Astrocyte of the cerebellum (primary cell): ENCODE results near the gene GPRC5C.

Source experiments
- DNase-seq: peaks from one replicate; pipeline ENCODE4 v3.0.0-alpha.2; 2011; ENCODE audit warnings: low read depth
- H3K4me3 ChIP-seq: 2 replicates; pipeline ENCODE4 v1.5.1; 2011; ENCODE audit warnings: mild to moderate bottlenecking, low read depth, low read length, moderate library complexity
- in situ Hi-C: cut with HindIII; loops from 2 replicates; pipeline ENCODE4 v1.10.0; 2017; ENCODE audit warnings: low sequenced_read_pairs
- TF ChIP-seq, protein P1 (sequence below): IDR thresholded peaks from 2 replicates; pipeline ENCODE4 v1.5.1; 2012; ENCODE audit warnings: low read length, low read depth, moderate library complexity, mild to moderate bottlenecking; ENCODE audit errors: missing control alignments

The GPRC5C gene

DNA sequence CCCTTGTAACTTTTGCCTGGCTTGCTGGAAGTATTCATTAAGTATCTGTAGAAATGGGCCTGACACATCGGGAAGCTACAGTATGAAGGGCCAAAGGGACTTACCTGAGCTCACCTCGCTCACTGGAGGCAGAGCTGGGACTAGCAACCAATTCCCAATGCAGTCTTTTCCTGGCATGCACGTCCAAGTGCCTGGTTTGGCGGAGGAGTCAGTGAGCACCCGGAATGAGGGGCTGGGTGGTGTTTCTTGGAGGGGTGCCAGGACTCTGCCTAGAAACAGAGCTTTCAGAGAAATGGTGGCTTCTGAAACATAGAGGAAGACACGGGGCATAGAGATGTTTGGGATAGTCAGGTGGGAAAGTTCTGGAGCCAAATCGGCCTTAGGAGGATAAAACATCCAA lies 18.4 kb upstream of the GPRC5C start:
- in situ Hi-C loops, result no loop called here
- no peak overlapping the region for H3K4me3 ChIP-seq
- TF ChIP-seq, protein P1, sequence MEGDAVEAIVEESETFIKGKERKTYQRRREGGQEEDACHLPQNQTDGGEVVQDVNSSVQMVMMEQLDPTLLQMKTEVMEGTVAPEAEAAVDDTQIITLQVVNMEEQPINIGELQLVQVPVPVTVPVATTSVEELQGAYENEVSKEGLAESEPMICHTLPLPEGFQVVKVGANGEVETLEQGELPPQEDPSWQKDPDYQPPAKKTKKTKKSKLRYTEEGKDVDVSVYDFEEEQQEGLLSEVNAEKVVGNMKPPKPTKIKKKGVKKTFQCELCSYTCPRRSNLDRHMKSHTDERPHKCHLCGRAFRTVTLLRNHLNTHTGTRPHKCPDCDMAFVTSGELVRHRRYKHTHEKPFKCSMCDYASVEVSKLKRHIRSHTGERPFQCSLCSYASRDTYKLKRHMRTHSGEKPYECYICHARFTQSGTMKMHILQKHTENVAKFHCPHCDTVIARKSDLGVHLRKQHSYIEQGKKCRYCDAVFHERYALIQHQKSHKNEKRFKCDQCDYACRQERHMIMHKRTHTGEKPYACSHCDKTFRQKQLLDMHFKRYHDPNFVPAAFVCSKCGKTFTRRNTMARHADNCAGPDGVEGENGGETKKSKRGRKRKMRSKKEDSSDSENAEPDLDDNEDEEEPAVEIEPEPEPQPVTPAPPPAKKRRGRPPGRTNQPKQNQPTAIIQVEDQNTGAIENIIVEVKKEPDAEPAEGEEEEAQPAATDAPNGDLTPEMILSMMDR, result no peak
- DNase-seq, result no peak

DNA sequence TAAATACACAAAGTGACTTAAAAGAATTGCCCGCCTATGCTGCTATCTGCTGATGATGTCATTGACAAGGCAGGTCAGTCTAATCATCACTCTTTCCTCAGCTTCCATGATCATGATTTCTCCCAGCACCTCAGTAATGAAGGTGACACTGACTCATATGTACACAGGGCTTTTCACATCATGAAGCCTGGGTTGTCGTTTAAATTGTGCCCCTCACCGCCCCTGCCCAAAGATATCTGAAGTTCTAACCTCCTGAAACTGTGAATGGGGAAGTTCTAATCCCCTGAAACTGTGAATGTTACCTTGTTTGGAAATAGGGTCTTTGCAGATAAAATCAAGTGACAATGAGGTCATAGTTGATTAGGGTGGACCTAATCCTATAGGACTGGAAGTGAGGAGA lies 17.4 kb upstream of the GPRC5C start:
- in situ Hi-C loops, result no loop called here
- no peak for DNase-seq
- no peak overlapping the region for H3K4me3 ChIP-seq
- TF ChIP-seq, protein P1, result no peak

DNA sequence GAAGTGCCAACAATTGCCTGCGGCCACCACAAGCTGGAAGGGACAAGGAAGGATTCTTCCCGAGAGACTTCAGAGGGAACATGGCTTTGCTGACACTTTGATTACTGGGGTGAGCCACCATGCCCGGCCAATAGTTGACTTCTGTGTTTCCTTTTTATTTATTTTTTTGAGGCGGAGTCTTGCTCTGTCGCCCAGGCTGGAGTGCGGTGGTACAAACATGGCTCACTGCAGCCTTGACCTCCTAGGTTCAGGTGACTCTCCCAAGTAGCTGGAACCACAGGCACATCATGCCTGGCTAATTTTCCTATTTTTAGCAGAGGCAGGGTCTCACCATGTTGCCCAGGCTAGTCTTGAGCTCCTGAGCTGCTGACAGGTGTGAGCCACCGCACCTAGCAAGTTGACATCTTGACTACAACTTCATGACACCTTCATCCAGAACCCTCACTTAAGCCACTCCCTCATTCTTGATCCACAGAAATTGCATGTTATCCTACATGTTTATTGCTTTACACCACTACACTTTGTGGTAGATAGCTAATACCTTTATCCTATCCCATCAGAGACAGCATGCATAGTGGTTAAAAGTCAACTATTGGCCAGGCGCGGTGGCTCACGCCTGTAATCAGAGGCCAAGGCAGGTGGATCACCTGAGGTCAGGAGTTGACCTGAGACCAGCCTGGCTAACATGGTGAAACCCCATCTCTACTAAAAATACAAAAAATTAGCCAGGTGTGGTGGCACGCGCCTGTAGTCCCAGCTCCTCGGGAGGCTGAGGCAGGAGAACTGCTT lies 16.1 kb upstream of the GPRC5C start:
- no peak for DNase-seq
- no peak overlapping the region for H3K4me3 ChIP-seq
- TF ChIP-seq, protein P1, result no peak
- in situ Hi-C loops, result no loop called here

DNA sequence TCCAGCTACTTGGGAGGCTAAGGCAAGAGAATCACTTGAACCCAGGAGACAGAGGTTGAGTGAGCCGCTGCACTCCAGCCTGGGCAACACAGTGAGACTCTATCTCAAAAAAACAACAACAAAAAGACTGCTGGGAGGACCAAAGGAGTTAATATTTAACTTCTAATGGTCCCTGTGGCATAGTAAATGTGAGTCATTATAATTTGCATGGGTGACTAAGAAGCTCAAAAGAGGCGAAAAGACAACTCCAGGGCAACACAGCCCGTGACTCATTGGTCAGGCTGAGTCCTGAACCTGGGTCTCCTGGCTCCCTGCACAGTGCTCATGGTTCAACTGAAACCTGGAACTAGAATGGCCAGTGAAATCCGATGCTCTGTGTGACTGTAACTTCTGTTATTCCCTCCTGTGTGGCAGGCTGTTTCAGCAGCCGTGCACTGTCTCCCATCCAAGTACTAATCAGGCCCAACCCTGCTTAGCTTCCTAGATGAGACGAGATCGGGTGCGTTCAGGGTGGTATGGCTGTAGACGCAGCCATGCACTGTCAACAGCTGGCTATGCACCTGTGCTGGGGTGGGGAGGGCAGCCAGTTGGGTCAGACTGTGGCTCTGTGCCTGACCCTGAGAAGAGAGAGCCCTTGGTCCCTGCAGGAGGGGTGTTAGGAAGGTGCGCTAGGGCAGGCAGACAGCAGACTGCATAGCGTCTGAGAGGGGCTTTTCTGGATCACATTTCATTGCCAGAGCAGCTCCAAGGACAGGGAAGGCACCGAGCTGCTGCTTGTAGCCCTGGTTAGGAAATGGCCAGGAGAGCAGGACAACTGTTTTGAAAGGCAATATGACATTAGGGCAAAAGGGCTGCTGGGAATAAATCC lies 14.5 kb upstream of the GPRC5C start:
- TF ChIP-seq, protein P1, result no peak
- no peak overlapping the region for H3K4me3 ChIP-seq
- DNase-seq, result no peak
- in situ Hi-C loops, result no loop called here

DNA sequence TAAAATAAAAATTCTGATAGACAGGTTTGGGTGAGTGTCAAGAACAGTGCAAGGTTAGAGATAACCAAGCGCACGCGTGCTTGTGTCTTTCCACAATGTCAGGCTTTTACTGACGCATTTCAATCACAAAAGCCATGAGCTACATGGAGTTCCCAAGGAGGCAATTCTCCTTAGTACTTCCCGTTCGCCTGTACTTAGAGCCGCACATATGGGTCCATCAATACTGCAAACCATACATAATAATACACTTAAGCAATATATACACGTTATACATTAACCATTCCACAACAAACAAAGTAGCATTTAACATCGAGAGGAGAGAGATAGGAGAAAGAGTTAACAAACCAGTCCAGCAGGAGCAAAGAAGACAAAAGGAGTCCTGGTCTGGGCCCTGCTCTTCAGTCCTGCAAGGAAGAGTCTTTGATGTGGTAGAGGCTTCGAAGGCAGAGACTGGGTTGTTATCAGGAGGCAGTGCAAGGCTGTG lies 11.9 kb upstream of the GPRC5C start:
- DNase-seq, result no peak
- in situ Hi-C loops, result no loop called here
- H3K4me3 ChIP-seq, result no peak overlapping the region
- TF ChIP-seq, protein P1, result no peak

DNA sequence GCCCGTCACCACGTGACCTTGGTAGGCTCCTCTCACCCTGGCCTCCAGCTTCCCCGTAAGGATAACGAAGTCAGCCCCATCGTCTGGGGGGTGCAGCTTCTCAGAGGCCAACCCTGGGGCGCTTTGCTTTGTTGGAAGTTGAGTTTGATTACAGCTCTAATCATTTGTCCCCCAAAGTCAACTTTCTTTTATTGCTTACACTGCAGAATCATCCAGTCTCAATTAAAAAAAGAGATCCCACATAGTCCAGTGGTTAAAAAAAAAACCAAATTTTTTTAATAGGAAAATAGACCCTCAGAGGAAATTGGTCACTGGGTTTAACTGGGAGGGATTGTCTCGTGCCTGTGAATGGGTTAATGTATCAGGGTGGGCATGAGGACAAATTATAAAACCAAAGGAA lies 7.8 kb upstream of the GPRC5C start:
- H3K4me3 ChIP-seq, result no peak overlapping the region
- no peak for DNase-seq
- in situ Hi-C loops, result no loop called here
- TF ChIP-seq, protein P1, result no peak
